Mucosa of gallbladder (tissue), 1 donor: ENCODE results near the gene PHOX2A. TPM values are rescaled to one million over a fixed set of nuclear protein-coding genes. Genes with fewer than 3 reads are reported as not detected.

Experiments used
- DNase-seq: peaks from one replicate; pipeline ENCODE4 v3.0.0-alpha.2; 2020; ENCODE audit warnings: low spot score
- total RNA-seq: library from RNA; stranded (reverse); gene quantifications from one replicate; pipeline ENCODE4 v1.2.1, GENCODE V29; 2021
- donor health status: DM: no; HTN: no; CAD: no.

PHOX2A gene
- total RNA-seq, 1 donor from 2014 or later = 0.14 TPM

DNA sequence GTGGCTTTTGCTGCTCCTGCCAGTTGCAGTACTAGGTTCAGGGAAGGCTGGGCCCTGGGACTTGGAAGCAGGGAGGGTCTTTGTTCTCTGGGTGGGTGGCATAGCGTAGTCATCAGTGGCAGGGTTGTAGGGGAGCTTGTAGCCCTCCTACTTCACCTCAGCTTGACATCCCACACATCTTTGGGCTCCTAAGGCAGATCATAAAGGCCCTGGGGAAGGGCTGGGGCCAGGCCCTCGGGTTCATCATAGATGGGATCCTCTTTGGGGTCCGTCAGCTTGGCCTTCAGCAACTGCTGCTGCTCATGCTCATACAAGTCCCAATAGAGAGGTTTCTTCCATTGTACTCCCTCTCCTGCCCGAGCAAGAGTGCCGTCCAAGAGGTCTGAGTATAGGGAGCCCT is 6.0 kb upstream of the PHOX2A start:
- no peak for DNase-seq

DNA sequence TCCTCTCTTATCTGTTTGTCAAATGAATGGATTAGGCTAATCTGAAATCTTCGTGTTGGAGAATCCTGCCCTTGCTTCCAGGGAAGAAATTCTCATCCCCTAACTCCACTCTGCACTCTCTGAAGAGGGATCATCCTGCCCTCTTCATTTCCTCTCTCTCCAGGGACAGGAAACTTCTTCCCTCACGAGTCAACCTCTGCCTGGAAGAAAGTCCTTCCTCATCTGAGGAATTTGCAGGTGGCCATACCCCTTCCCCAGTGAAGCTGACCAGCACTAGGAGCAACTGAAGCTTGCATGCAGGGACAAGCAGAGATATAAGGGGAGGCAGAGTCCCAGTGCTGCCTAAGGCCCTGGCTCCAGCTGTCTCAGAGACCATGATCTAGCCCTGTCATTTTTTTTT is 3.6 kb upstream of the PHOX2A start:
- DNase-seq = no peak

DNA sequence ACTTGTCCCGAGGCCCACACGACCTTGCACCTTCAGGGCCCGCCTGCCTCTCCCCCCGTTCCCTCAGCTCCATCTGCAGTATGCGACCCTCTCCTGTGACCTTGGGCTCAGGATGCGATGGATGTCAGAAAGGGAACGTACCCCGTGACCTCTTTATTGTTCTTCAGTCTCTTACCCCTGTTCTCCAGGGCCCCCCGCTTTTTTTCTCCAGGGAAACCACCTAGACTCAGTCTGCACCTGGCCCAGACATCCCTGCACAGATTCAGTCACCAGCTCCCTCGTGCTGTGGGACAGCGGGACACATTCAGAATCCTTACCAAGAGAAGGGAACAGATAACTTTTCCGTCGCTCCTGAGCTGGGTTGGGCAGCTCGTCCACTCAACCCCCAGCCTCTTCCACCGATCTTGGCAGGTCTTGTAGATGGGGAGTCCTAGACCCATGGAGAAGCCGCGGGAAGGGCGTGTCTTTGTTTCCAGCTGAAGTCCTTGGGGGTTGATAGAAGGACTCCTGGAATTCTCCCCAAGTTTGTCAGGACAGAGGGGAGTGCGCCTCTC is 1.4 kb upstream of the PHOX2A start:
- DNase-seq = no peak

DNA sequence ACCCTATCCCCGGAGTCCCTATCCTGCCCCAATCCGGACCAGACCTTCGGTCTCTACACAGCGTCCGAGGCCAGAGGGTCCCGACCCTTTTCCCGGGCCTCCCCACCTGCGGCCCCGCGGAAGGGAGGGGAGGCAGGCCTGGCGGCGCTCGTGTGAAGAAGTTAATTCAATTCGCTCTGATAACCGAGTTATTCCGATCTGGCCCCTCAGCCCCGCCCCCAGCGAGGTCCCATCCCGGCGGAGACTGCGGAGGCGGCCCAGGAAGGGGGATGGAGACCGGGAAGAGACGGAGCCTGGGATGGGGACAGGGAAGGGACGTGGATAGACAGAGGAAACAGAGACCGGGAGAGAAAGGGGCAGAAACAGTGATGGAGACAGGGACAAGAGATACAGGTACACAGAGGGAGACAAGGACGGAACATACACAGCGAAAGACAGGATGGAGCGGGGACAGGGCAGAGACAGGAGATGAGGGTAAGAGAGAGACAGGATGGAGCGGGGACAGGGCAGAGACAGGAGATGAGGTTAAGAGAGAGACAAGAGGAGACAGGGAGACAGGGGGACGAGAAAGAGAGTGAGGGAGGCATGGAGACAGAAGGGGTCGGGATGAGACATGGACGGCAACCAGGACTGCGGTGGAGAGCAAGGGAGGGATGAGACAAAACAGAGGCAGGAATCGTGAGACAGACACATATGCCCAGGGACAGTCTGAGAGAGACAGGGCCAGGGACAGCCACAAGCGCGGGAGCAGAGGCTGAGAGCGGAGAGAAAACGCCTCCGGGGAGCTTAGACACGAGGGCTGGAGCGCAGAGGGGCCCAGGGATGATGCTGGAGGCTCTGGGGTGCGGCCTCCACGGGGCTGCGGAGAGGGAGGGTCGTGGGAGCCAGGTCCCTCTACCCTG is 636 bp upstream of the PHOX2A start:
- no peak for DNase-seq

DNA sequence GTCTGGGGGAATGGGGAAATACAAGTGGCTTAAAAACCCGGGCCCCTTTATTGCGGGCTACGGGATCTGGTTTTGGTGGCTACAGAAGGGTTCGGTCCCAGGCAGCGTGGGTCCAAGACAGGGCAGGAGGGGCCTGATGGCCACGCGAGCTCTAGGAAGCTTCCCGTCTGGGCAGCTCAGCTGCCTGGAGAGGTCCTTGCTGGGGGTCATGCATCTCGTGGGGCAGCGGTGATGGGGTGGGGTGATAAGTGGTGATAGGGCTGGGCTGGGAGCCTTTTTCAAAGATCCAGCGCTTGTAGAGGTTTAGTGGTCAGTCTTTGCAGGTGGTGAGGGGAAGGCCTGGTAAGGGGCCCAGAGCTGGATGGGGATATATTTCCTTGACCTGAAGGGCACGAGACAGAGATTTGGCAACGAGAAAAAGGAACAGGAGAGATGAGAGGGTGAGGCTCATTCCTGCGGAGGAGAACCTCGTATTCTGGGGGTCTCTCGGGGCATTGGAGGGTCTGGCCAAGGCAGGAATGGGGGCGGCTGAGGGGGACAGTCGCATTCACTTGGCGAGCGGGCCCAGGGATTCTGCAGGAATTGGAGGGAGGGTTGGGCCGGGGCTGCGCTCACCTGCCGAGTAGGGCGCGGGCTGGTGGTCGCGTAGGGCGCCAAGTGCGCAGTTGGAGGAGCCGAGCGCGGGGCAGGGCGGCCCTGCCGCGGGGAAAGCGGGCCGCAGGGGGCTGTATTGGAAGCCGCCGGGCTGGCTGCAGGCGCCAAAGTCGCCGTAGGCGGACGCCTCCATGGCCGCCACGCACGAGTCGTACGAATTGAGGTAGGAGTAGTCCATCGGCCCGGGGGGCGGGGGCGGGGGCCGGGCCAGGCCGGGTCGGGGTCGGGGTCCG is 560 bp downstream of the PHOX2A start:
- no peak for DNase-seq

DNA sequence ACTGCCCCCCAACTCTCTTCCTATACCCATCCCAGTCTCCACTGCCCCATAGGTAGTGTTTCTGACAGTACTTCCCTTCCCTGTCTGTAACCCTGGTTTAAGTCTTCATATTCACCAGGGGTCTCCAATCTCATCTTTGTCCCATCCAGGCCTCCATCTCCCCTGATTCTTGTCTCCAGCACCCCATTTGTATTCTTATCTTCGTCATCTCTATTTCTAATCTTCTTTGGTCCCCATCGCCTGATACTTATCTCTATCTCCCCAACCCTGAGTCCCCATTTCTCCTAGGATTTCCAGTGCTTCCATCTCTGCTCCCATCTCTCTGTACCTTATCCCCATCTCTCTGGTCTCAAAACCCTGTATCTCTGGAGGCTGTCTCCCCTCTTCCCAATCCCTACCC is 1.8 kb downstream of the PHOX2A start:
- no peak for DNase-seq

DNA sequence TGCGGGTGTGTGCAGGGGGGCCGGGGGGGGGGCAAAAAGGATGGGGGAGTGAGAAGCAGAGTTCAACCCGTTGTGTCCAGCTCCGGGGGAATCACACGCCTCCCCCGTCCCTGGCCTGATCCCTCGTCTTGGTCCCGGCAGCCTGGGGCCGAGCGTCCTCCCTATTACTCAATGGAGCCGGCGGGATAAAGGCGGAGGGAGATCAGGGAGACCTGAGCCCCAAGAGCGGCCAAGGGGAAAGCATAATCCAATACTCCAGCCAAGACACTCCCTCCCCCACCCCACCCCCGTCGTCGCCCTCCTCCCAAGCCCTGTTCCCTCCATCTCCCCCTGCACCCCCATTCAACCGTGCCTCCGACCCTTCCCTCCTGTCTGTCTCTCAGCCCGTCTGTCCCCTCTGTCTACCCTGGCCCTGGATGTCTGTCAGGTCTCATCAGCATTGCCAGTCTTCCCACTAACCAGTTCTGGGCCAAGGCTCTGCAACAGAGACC is 2.6 kb downstream of the PHOX2A start:
- DNase-seq = no peak

DNA sequence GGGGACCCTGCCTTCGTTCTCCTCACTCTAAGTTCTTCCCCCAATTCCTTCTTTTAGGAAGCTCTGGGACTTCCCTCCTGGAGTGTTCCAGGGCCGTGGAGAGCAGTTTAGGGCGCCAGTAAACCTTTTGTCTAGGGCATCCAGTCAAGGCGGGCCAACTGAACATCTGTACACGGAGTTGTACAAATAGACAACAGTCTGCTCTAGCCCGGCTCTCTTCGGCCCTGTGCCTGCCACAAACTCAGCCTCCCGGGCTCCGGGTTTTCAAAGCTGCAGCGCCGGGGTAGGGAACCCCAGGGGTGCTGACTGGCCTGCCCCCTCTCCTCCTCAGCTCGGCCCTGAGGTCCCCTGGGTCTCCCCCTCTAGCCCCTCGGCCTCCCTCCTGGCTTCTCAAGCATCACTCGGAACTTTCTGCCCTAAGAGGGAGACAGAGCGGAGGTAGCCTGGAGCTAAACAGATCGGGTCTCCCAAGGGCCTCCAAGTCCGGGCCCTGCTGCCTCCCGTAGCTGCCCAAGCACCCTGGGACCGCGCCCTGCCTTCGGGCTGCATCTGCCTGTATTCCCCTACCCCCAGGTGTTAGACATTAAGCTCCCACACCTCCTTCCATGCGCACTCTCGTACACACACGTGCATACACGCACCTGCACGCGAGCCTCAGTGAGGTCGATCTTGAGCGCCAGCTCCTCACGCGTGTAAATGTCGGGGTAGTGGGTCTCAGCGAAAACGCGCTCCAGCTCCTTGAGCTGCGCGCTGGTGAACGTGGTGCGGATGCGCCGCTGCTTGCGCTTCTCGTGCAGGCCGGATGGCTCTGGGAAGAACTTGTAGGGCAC is 3.3 kb downstream of the PHOX2A start:
- DNase-seq = no peak

DNA sequence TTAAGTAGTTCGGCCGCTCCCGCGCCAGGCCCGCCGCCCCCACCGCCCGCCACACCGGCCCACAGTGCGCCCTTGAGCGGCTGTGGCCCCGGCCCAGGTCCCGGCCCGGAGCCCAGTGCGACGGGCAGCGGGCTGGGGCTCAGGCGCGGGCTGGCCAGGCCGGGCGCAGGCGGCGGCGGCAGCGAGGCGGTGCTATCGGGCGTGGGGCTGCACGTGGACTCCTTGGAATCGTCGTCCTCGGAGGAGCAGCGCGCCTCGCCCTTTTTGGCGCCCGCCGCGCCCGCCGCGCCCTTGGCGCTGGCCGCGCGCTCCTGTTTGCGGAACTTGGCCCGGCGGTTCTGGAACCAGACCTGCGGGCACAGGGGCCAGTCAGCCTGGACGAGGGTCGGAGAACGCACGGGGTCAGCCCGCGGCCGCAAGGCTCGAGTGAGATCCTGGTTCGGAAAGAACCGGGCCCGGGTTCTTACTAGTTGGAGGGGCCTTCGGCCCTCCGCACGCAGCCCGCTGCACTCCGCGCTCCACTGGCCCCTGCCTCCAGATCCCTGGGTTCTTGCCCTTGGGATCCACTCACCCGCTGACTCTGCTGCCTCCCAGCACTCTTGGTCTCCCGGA is 4.0 kb downstream of the PHOX2A start:
- peak; percentile 49 for DNase-seq

DNA sequence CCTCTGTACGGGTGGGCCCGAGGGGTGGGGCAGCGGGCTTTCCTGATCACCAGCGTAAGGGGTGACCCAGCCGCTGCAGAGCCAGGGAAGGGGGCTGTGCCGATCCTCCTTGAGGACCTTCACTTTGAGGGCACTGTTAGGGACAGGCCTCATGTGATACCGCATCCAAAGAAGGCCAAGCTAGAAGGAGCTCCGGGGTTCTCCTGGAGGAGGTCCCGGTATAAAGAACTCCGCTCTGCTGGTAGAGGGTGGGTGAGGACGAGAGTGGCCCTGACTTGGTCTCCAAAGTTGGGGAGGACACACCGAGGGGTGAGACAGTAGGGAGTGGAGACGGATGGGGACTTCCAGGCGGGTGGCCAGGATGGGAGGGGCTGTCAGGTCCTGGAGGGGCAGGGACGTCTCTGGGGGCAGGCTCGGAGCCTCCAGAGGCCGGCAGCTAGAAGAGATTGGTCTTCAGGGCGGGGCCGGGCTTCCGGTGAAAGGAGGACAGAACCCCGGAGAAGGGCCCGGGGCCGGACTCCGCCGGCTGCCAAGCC is 4.6 kb downstream of the PHOX2A start:
- DNase-seq = no peak

DNA sequence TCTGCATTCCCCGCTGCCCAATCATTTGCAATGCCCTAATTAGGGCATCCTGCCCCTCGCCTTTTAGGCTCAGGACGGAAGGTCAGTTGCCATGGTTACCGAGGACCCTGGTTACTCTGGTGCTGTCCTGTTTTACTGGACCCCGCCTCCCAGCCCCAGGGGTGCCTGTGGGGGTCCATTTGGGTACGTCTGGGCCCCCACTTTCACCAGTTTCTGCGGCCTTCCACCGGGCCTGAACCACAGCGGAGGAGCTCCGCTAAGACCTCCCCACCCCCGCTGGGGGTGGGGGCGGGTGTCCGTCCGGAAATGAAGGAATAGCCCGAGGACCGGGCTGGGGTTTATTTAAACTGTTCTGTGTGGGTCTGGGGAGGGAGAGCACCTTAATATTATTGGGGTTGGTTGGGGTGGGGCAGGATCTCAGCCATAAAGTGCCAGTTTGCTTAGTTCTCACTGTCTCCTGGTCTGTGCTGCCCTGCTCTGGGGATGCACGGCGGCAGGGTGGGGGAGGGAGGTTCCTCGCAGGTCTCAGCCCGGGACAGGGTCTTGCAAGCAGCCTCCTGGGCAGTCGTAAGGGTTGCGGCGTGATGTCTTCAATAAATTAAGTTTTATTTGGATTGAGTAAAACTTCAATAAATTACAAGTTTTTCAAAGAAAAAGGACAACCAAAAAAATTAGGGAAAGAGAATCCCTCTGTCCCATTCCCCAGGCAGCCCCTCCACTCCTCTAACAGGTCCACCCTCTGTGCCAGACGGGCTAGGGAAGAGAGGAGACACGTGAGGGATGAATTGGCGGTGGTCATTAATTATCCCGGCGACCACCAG is 5.3 kb downstream of the PHOX2A start:
- DNase-seq = no peak

DNA sequence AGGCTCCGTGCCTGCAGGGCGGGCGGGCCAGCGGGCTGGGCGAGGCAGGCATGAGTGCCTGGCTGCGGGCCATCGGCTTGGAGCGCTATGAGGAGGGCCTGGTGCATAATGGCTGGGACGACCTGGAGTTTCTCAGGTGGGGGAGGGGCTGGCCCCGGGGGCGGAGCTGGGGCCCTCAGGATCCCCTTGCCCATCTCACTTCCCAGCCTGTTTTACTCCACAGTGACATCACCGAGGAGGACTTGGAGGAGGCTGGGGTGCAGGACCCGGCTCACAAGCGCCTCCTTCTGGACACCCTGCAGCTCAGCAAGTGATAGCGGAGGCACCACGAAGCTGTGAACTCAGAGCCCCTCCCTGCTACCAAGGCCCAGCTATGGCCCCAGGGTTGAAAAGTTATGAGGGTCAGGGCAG is 5.9 kb downstream of the PHOX2A start:
- no peak for DNase-seq

DNA sequence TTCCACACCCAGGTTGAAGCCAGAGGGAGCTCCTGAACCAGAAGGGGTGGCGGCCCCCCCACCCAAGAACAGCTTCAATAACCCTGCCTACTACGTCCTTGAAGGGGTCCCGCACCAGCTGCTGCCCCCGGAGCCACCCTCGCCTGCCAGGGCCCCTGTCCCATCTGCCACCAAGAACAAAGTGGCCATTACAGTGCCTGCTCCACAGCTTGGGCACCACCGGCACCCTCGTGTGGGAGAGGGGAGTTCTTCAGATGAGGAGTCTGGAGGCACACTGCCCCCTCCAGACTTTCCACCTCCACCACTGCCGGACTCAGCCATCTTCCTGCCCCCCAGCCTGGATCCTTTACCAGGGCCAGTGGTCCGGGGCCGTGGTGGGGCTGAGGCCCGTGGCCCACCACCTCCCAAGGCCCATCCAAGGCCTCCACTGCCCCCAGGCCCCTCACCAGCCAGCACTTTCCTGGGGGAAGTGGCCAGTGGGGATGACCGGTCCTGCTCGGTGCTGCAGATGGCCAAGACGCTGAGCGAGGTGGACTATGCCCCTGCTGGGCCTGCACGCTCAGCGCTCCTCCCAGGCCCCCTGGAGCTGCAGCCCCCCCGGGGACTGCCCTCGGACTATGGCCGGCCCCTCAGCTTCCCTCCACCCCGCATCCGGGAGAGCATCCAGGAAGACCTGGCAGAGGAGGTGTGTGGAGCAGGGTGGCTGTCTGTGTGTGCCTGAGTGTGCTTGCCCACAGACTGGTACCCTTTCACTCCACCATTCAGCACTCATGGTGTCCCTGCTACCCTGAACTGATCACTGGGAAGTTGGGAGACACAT is 6.7 kb downstream of the PHOX2A start:
- no peak for DNase-seq

DNA sequence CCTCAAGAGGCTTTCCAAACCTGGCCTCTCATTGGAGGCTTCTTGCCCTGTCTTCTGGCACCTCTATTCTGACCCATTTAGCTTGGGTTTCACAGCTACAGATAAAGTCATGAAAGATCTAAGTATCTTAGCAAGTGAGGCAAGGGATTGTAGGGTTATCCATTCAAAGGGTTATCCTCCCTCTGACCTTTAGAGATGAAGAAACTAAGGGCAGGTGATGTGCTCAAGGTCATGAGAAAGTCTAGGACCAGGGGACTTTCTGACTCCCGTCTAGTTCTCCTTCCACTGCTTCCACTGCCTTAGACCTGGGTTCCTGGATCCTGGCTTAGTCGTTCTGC is 7.2 kb downstream of the PHOX2A start:
- DNase-seq = no peak

DNA sequence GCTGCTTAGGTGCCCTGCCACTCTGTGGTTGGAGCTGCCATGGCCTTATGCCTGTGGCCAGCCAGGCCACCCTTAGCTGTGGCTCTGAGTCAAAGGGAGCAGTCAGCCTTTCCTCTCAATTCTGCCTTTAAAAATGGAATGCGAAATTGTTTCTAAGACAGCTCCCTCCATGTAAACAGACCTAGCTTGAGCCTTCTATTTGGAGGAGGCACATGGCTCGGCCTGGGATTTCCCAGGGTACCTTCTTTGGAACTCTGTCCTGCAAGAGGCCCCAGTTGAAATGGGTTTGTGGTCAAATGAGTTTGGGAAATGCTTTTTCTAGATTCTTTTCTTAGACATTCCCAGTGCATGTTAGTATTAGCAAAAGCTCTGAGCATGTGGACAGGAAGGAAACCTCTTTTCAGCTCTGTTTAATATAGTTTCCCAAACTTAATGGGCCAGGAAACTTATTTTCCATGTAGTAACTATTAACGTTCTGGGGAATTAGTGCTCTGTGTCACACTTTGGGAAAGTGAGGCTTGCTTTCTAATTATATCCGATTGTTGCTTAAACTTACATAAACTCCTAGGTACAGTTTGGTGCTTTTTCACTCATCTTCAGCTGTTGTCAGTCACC is 7.8 kb downstream of the PHOX2A start:
- no peak for DNase-seq

DNA sequence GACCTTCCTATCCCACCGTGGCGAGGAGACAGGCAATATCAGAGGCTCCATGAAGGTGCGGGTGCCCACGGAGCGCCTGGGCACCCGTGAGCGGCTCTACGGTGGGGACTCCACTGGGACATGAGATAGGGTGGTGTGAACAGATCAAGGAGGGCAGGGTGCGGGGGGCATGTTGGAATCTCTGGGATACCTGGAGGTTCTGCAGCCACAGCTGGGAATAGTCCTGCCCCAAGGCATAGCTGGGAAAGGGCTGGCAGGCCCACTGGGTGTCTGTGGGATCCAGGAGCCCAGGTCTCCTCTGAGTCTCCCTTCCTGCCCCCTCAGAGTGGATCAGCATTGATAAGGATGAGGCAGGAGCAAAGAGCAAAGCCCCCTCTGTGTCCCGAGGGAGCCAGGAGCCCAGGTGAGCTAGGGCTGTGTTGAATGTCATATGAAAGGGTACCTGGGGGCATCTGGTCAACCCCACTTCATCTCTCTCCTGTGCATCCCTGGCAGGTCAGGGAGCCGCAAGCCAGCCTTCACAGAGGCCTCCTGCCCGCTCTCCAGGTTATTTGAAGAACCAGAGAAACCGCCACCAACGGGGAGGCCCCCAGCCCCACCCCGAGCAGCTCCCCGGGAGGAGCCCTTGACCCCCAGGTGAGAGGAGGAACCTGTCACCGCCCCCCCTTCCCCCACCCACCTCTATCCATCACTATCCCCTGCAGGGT is 8.5 kb downstream of the PHOX2A start:
- no peak for DNase-seq

DNA sequence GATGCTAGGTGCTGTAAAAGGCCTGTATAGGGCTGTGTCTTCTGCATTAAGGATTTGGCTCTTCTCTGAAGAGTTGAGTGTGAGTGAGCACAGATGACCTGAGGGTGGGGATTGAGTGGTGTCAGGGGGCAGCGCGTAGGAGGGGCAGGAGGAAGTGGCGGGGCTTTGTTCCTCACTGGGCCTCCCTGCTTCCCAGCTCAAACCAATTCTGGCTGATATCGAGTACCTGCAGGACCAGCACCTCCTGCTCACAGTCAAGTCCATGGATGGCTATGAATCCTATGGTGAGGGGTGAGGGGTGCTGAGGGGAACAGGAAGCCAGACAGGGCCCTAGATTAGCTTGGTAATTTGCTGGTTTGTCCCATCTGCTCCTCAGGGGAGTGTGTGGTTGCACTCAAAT is 9.1 kb downstream of the PHOX2A start:
- no peak for DNase-seq

DNA sequence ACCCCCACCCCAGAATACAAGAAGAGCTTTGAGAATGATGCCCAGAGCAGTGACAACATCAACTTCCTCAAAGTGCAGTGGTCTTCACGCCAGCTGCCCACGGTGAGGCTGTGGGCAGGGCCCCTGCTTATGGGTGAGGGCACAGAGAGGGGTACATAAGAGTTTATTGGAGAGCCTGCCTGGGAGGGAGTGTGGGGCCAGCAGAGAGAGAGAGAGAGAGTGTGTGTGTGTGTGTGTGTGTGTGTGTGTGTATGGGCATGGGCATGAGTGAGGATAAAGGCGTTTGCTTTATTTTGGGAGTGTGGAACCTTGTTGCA is 9.5 kb downstream of the PHOX2A start:
- no peak for DNase-seq
